H9 (cell line): Measurements from ENCODE around the gene FOSL2. TPM values are rescaled to one million over a fixed set of nuclear protein-coding genes. Genes with fewer than 3 reads are reported as not detected.

ENCODE experiments used
- DNase-seq: peaks from one replicate; pipeline ENCODE4 v3.0.0-alpha.2; 2017
- H2AFZ ChIP-seq: one replicate; pipeline ENCODE4 v1.6.1; 2013; ENCODE audit warnings: mild to moderate bottlenecking, low read length, control low read depth, moderate library complexity
- H2AK5ac ChIP-seq: 2 replicates; pipeline ENCODE4 v1.6.1; 2013; ENCODE audit warnings: low read length, control low read depth, mixed read lengths; ENCODE audit not compliant: insufficient read length
- H2BK120ac ChIP-seq: one replicate; pipeline ENCODE4 v1.6.1; 2013; ENCODE audit warnings: low read depth, mild to moderate bottlenecking, low read length, control low read depth, inconsistent platforms; ENCODE audit not compliant: poor library complexity, severe bottlenecking
- H2BK12ac ChIP-seq: 2 replicates; pipeline ENCODE4 v1.6.1; 2013; ENCODE audit warnings: low read length, control low read depth, mixed read lengths, low read depth; ENCODE audit not compliant: insufficient read length
- H2BK15ac ChIP-seq: 2 replicates; pipeline ENCODE4 v1.6.1; 2013; ENCODE audit warnings: low read depth, low read length, control low read depth
- H2BK20ac ChIP-seq: one replicate; pipeline ENCODE4 v1.6.1; 2013; ENCODE audit warnings: low read depth, mild to moderate bottlenecking, low read length, control low read depth, inconsistent platforms; ENCODE audit not compliant: poor library complexity, severe bottlenecking
- H2BK5ac ChIP-seq: 2 replicates; pipeline ENCODE4 v1.6.1; 2013; ENCODE audit warnings: low read length, control low read depth, mixed read lengths; ENCODE audit not compliant: insufficient read length
- H3K14ac ChIP-seq: 2 replicates; pipeline ENCODE4 v1.6.1; 2013; ENCODE audit warnings: low read length, control low read depth; ENCODE audit not compliant: insufficient read depth
- H3K18ac ChIP-seq: 2 replicates; pipeline ENCODE4 v1.6.1; 2013; ENCODE audit warnings: low read depth, mild to moderate bottlenecking, mixed read lengths, low read length, control low read depth; ENCODE audit not compliant: insufficient read length
- H3K23ac ChIP-seq: 2 replicates; pipeline ENCODE4 v1.6.1; 2013; ENCODE audit warnings: low read length, control low read depth, mixed read lengths, low read depth; ENCODE audit not compliant: insufficient read length
- H3K23me2 ChIP-seq: 2 replicates; pipeline ENCODE4 v1.6.1; 2013; ENCODE audit warnings: low read depth, mild to moderate bottlenecking, mixed read lengths, low read length, control low read depth; ENCODE audit not compliant: insufficient read length, poor library complexity, severe bottlenecking
- H3K27ac ChIP-seq: 2 replicates; pipeline ENCODE4 v1.5.1; 2013; ENCODE audit warnings: low read length, control low read depth, mixed read lengths, low read depth; ENCODE audit not compliant: insufficient read length
- H3K27me3 ChIP-seq: 2 replicates; pipeline ENCODE4 v1.6.1; 2013; ENCODE audit warnings: low read length, control low read depth, inconsistent platforms; ENCODE audit not compliant: insufficient read depth
- H3K4ac ChIP-seq: 2 replicates; pipeline ENCODE4 v1.6.1; 2013; ENCODE audit warnings: low read depth, mild to moderate bottlenecking, control low read depth, inconsistent platforms, low read length, moderate library complexity
- H3K4me1 ChIP-seq: 2 replicates; pipeline ENCODE4 v1.6.1; 2013; ENCODE audit warnings: low read length, control low read depth, inconsistent platforms; ENCODE audit not compliant: insufficient read depth
- H3K4me2 ChIP-seq: 2 replicates; pipeline ENCODE4 v1.6.1; 2013; ENCODE audit warnings: low read length, control low read depth, mixed read lengths; ENCODE audit not compliant: insufficient read length, insufficient read depth
- H3K56ac ChIP-seq: 2 replicates; pipeline ENCODE4 v1.6.1; 2013; ENCODE audit warnings: low read depth, mild to moderate bottlenecking, mixed read lengths, low read length, control low read depth; ENCODE audit not compliant: insufficient read length
- H3K79me1 ChIP-seq: 2 replicates; pipeline ENCODE4 v1.6.1; 2013; ENCODE audit warnings: low read depth, mild to moderate bottlenecking, moderate library complexity, low read length, control low read depth, inconsistent platforms; ENCODE audit not compliant: insufficient read depth, poor library complexity, severe bottlenecking
- H3K79me2 ChIP-seq: 2 replicates; pipeline ENCODE4 v1.6.1; 2013; ENCODE audit warnings: low read length, control low read depth, inconsistent platforms; ENCODE audit not compliant: insufficient read depth
- H3K9ac ChIP-seq: 2 replicates; pipeline ENCODE4 v1.6.1; 2013; ENCODE audit warnings: low read length, control low read depth, mixed read lengths; ENCODE audit not compliant: insufficient read length; ENCODE audit errors: extremely low read depth
- H3K9me3 ChIP-seq: one replicate; pipeline ENCODE4 v1.6.1; 2013; ENCODE audit warnings: low read depth, low read length, inconsistent platforms; ENCODE audit not compliant: control insufficient read depth
- H3T11ph ChIP-seq: one replicate; pipeline ENCODE4 v1.6.1; 2013; ENCODE audit warnings: mild to moderate bottlenecking, low read length, control low read depth, inconsistent platforms
- H4K20me1 ChIP-seq: one replicate; pipeline ENCODE4 v1.6.1; 2013; ENCODE audit not compliant: control insufficient read depth, insufficient read length, insufficient read depth
- H4K5ac ChIP-seq: 2 replicates; pipeline ENCODE4 v1.6.1; 2013; ENCODE audit warnings: low read depth, mild to moderate bottlenecking, mixed read lengths, low read length, control low read depth; ENCODE audit not compliant: insufficient read length
- H4K8ac ChIP-seq: replicated peaks from 2 replicates; pipeline ENCODE4 v1.6.1; 2013; ENCODE audit warnings: low read length, control low read depth, mixed read lengths, low read depth; ENCODE audit not compliant: insufficient read length
- H4K91ac ChIP-seq: 2 replicates; pipeline ENCODE4 v1.6.1; 2013; ENCODE audit warnings: low read depth, mild to moderate bottlenecking, moderate library complexity, mixed read lengths, low read length, control low read depth; ENCODE audit not compliant: insufficient read length
- H3K27ac Mint-ChIP-seq, 3 experiments: 2 replicates in 2 of 3; 3 replicates in 1 of 3; pipeline ENCODE4 v1.8.0; 2020 to 2021; ENCODE audit warnings: mixed read lengths in 3 of 3, mild to moderate bottlenecking in 1 of 3, moderate library complexity in 1 of 3
- H3K27me3 Mint-ChIP-seq: 2 replicates; pipeline ENCODE4 v1.8.0; 2021; ENCODE audit warnings: low read depth, mild to moderate bottlenecking, moderate library complexity, mixed read lengths
- H3K36me3 Mint-ChIP-seq, 3 experiments: 2 replicates in 2 of 3; 3 replicates in 1 of 3; pipeline ENCODE4 v1.8.0; 2020 to 2021; ENCODE audit warnings: low read depth in 3 of 3, mixed read lengths in 3 of 3; ENCODE audit not compliant: insufficient read depth in 1 of 3
- H3K4me1 Mint-ChIP-seq, 2 experiments: 2 replicates each; pipeline ENCODE4 v1.8.0; 2020; ENCODE audit warnings: mixed read lengths in 2 of 2
- H3K4me3 Mint-ChIP-seq, 2 experiments: 2 replicates in 1 of 2; 3 replicates in 1 of 2; pipeline ENCODE4 v1.8.0; 2020 to 2021; ENCODE audit warnings: mild to moderate bottlenecking in 2 of 2, mixed read lengths in 2 of 2, moderate library complexity in 1 of 2
- H3K9me3 Mint-ChIP-seq, 2 experiments: 2 replicates in 1 of 2; 3 replicates in 1 of 2; pipeline ENCODE4 v1.8.0; 2020; ENCODE audit warnings: mild to moderate bottlenecking in 2 of 2, mixed read lengths in 2 of 2, moderate library complexity in 1 of 2
- CTCF ChIP-seq: fragments of 200-600 bp; sonication (generic); conservative IDR thresholded peaks from 3 replicates; pipeline ENCODE4 v1.8.0; 2021; ENCODE audit warnings: antibody characterized with exemption, mild to moderate bottlenecking
- WGBS: extraction: QIAGEN DNeasy Blood & Tissue Kit; methylation state at CpG from one replicate; pipeline ENCODE4 v1.1.7; 2013; ENCODE audit warnings: missing lambda C conversion rate, low lambda C conversion rate, mixed read lengths; ENCODE audit not compliant: insufficient read length; ENCODE audit errors: extremely low coverage; 5-methylcytosine and 5-hydroxymethylcytosine counted together
- total RNA-seq: library from RNA; stranded (reverse); gene quantifications from 2 replicates; pipeline ENCODE4 v1.2.1, GENCODE V29; 2021

The FOSL2 gene
- total RNA-seq, 1 experiment from 2014 or later: 7.4 TPM

- Mint-ChIP-seq H3K27ac (peak overlapping the region in 1 of 3 experiments; percentile 42; a peak in 1 of 7 replicates), H3K9me3 (peaks cover 2 to 4% of the 10 kb centered on the region in 2 experiments), H3K4me3 (no peak overlapping the region), H3K36me3 (no peaks in the 10 kb centered on the region; a peak in 1 of 7 replicates), H3K27me3 (peaks cover 9% of the 10 kb centered on the region), H3K4me1 (peaks cover 6 to 10% of the 10 kb centered on the region in 2 experiments)
- no peak for DNase-seq
- no peak overlapping the region for H3K18ac ChIP-seq
- H4K20me1 ChIP-seq: no peaks in the 10 kb centered on the region
- H4K91ac ChIP-seq: no peak overlapping the region
- no peak overlapping the region for H2BK5ac ChIP-seq
- no peak overlapping the region for H3K4ac ChIP-seq
- no peaks in the 10 kb centered on the region for H3K27me3 ChIP-seq
- H3K56ac ChIP-seq: no peak overlapping the region
- no peak overlapping the region for H3K27ac ChIP-seq
- no peaks in the 10 kb centered on the region; the same call in 1 of the 2 replicates for H3K4me1 ChIP-seq
- no peak overlapping the region for H3K14ac ChIP-seq
- H2BK12ac ChIP-seq: no peak overlapping the region
- H3K79me2 ChIP-seq: no peaks in the 10 kb centered on the region
- no CpG with 5 or more reads among the region's 10 CpGs for WGBS
- no peak overlapping the region for H3K4me2 ChIP-seq
- H4K5ac ChIP-seq: no peak overlapping the region
- H3K23me2 ChIP-seq: no peaks in the 10 kb centered on the region
- no peak overlapping the region for H2BK15ac ChIP-seq
- no peak overlapping the region for H2AFZ ChIP-seq
- TF ChIP-seq CTCF: no peak
- no peak overlapping the region for H2BK120ac ChIP-seq
- H2BK20ac ChIP-seq: no peak overlapping the region
- no peaks in the 10 kb centered on the region for H3K9me3 ChIP-seq
- no peak overlapping the region for H3K9ac ChIP-seq
- no peak overlapping the region for H3T11ph ChIP-seq
- H3K23ac ChIP-seq: no peak overlapping the region
- H3K79me1 ChIP-seq: no peaks in the 10 kb centered on the region
- H2AK5ac ChIP-seq: no peak overlapping the region
- no peak overlapping the region for H4K8ac ChIP-seq
These were observed 35.2 kb downstream of the FOSL2 start for GRCh38 chr2:28427741-28428415.
